Skeletal muscle satellite cell (primary cell): ENCODE data around the gene PPIE.

Experiments
- H3K27me3 ChIP-seq: 2 replicates; pipeline ENCODE4 v1.7.0; 2013; ENCODE audit warnings: low read length; ENCODE audit not compliant: control insufficient read depth, insufficient read depth
- H3K36me3 ChIP-seq: 2 replicates; pipeline ENCODE4 v1.7.0; 2013; ENCODE audit warnings: mild to moderate bottlenecking, control low read depth, low read length; ENCODE audit not compliant: insufficient read depth
- H3K4me1 ChIP-seq: 2 replicates; pipeline ENCODE4 v1.7.0; 2013; ENCODE audit warnings: low read length; ENCODE audit not compliant: control insufficient read depth, insufficient read depth
- H3K4me2 ChIP-seq: 2 replicates; pipeline ENCODE4 v1.7.0; 2013; ENCODE audit warnings: mild to moderate bottlenecking, low read length
- H3K4me3 ChIP-seq: 2 replicates; pipeline ENCODE4 v1.7.0; 2013; ENCODE audit warnings: low read length
- H3K9ac ChIP-seq: 2 replicates; pipeline ENCODE4 v1.7.0; 2013; ENCODE audit warnings: mild to moderate bottlenecking, low read depth, low read length, moderate library complexity
- H3K9me3 ChIP-seq: replicated peaks from 2 replicates; pipeline ENCODE4 v1.7.0; 2013; ENCODE audit warnings: mild to moderate bottlenecking, control low read depth, low read length

PPIE gene

GRCh38 chr1:39751595-39751994 lies 12.9 kb downstream of the PPIE start:
- H3K4me2 ChIP-seq: no peak overlapping the region
- H3K9ac ChIP-seq: no peak overlapping the region
- no peaks in the 10 kb centered on the region for H3K4me1 ChIP-seq
- H3K27me3 ChIP-seq: no peaks in the 10 kb centered on the region
- H3K9me3 ChIP-seq: no peaks in the 10 kb centered on the region
- peaks cover 77% of the 10 kb centered on the region for H3K36me3 ChIP-seq
- H3K4me3 ChIP-seq: no peak overlapping the region

GRCh38 chr1:39752703-39753102 lies 14.0 kb downstream of the PPIE start:
- H3K27me3 ChIP-seq: no peaks in the 10 kb centered on the region
- no peak overlapping the region for H3K9ac ChIP-seq
- peaks cover 80% of the 10 kb centered on the region for H3K36me3 ChIP-seq
- no peaks in the 10 kb centered on the region for H3K4me1 ChIP-seq
- no peaks in the 10 kb centered on the region for H3K9me3 ChIP-seq
- H3K4me2 ChIP-seq: no peak overlapping the region
- no peak overlapping the region for H3K4me3 ChIP-seq

GRCh38 chr1:39753132-39754025 lies 14.7 kb downstream of the PPIE start:
- no peak overlapping the region for H3K9ac ChIP-seq
- no peaks in the 10 kb centered on the region for H3K4me1 ChIP-seq
- no peak overlapping the region for H3K4me3 ChIP-seq
- no peaks in the 10 kb centered on the region for H3K27me3 ChIP-seq
- H3K4me2 ChIP-seq: no peak overlapping the region
- peaks cover 80% of the 10 kb centered on the region for H3K36me3 ChIP-seq
- no peaks in the 10 kb centered on the region for H3K9me3 ChIP-seq

GRCh38 chr1:39754026-39754570 lies 15.4 kb downstream of the PPIE start:
- Histone ChIP-seq H3K9me3 (no peaks in the 10 kb centered on the region), H3K4me3 (no peak overlapping the region), H3K4me2 (no peak overlapping the region), H3K4me1 (peaks cover 2% of the 10 kb centered on the region), H3K27me3 (no peaks in the 10 kb centered on the region), H3K9ac (no peak overlapping the region), H3K36me3 (peaks cover 76% of the 10 kb centered on the region)

GRCh38 chr1:39754906-39755504 lies 16.3 kb downstream of the PPIE start:
- no peak overlapping the region for H3K4me2 ChIP-seq
- H3K9ac ChIP-seq: no peak overlapping the region
- H3K27me3 ChIP-seq: no peaks in the 10 kb centered on the region
- peaks cover 69% of the 10 kb centered on the region for H3K36me3 ChIP-seq
- H3K9me3 ChIP-seq: no peaks in the 10 kb centered on the region
- no peak overlapping the region for H3K4me3 ChIP-seq
- H3K4me1 ChIP-seq: peaks cover 5% of the 10 kb centered on the region

- H3K9ac ChIP-seq: no peak overlapping the region
- no peak overlapping the region for H3K4me2 ChIP-seq
- no peak overlapping the region for H3K4me3 ChIP-seq
- no peaks in the 10 kb centered on the region for H3K27me3 ChIP-seq
- H3K9me3 ChIP-seq: no peaks in the 10 kb centered on the region
- peaks cover 5% of the 10 kb centered on the region for H3K4me1 ChIP-seq
- H3K36me3 ChIP-seq: peaks cover 58% of the 10 kb centered on the region
Measured at GRCh38 chr1:39755965-39756659, 17.4 kb downstream of the PPIE start.

- H3K4me3 ChIP-seq: no peak overlapping the region
- H3K9me3 ChIP-seq: no peaks in the 10 kb centered on the region
- peaks cover 5% of the 10 kb centered on the region for H3K4me1 ChIP-seq
- no peak overlapping the region for H3K9ac ChIP-seq
- H3K36me3 ChIP-seq: peaks cover 45% of the 10 kb centered on the region
- no peaks in the 10 kb centered on the region for H3K27me3 ChIP-seq
- no peak overlapping the region for H3K4me2 ChIP-seq
Measured at GRCh38 chr1:39757501-39757900, 18.8 kb downstream of the PPIE start.

GRCh38 chr1:39758556-39759435 lies 20.1 kb downstream of the PPIE start:
- Histone ChIP-seq H3K4me2 (no peak overlapping the region), H3K9ac (no peak overlapping the region), H3K36me3 (peaks cover 32% of the 10 kb centered on the region), H3K9me3 (no peaks in the 10 kb centered on the region), H3K4me3 (no peak overlapping the region), H3K27me3 (no peaks in the 10 kb centered on the region), H3K4me1 (peaks cover 5% of the 10 kb centered on the region)

- peaks cover 5% of the 10 kb centered on the region for H3K4me1 ChIP-seq
- H3K27me3 ChIP-seq: no peaks in the 10 kb centered on the region
- H3K4me2 ChIP-seq: no peak overlapping the region
- H3K9me3 ChIP-seq: no peaks in the 10 kb centered on the region
- H3K4me3 ChIP-seq: no peak overlapping the region
- H3K36me3 ChIP-seq: peaks cover 26% of the 10 kb centered on the region
- H3K9ac ChIP-seq: no peak overlapping the region
Measured at GRCh38 chr1:39759436-39759726, 20.7 kb downstream of the PPIE start.

- H3K4me1 ChIP-seq: peaks cover 5% of the 10 kb centered on the region
- no peaks in the 10 kb centered on the region for H3K27me3 ChIP-seq
- peaks cover 18% of the 10 kb centered on the region for H3K36me3 ChIP-seq
- no peak overlapping the region for H3K4me3 ChIP-seq
- H3K4me2 ChIP-seq: no peak overlapping the region
- no peaks in the 10 kb centered on the region for H3K9me3 ChIP-seq
- H3K9ac ChIP-seq: no peak overlapping the region
Measured at GRCh38 chr1:39760074-39761008, 21.7 kb downstream of the PPIE start.
